Mesenchymal stem cell (in vitro differentiated cells and primary cell): ENCODE measurements around the gene FAHD2B.
"Not testable (repeated sequence)": the region's sequence is repeated elsewhere in the genome, so short reads cannot be mapped to it uniquely, and the experiment has no call there.

Experiments
- DNase-seq: peaks from one replicate; pipeline ENCODE4 v3.0.0-alpha.2; 2013
- H2AFZ ChIP-seq: one replicate; pipeline ENCODE4 v1.6.1; 2013; ENCODE audit warnings: low read depth, mild to moderate bottlenecking, control low read depth, inconsistent platforms, low read length, moderate library complexity
- H2AK5ac ChIP-seq: 2 replicates; pipeline ENCODE4 v1.6.1; 2013; ENCODE audit warnings: low read length, moderate library complexity, mild to moderate bottlenecking, inconsistent platforms; ENCODE audit not compliant: severe bottlenecking
- H2BK120ac ChIP-seq: one replicate; pipeline ENCODE4 v1.6.1; 2013; ENCODE audit warnings: low read depth, mild to moderate bottlenecking, inconsistent platforms, low read length, moderate library complexity
- H2BK12ac ChIP-seq, 2 experiments: one replicate each; pipeline ENCODE4 v1.6.1; 2013; ENCODE audit warnings: inconsistent platforms in 2 of 2, low read length in 2 of 2, mild to moderate bottlenecking in 2 of 2, moderate library complexity in 2 of 2, control low read depth in 1 of 2
- H2BK15ac ChIP-seq: one replicate; pipeline ENCODE4 v1.6.1; 2013; ENCODE audit warnings: mild to moderate bottlenecking, low read depth, inconsistent platforms; ENCODE audit not compliant: poor library complexity, severe bottlenecking
- H2BK5ac ChIP-seq: 2 replicates; pipeline ENCODE4 v1.6.1; 2013; ENCODE audit warnings: low read depth, mild to moderate bottlenecking, low read length, control low read depth, inconsistent platforms; ENCODE audit not compliant: poor library complexity, severe bottlenecking
- H3K14ac ChIP-seq, 2 experiments: one replicate each; pipeline ENCODE4 v1.6.1; 2013; ENCODE audit warnings: inconsistent platforms in 2 of 2, low read length in 2 of 2, control low read depth in 1 of 2, mild to moderate bottlenecking in 1 of 2, moderate library complexity in 1 of 2
- H3K18ac ChIP-seq, 2 experiments: one replicate each; pipeline ENCODE4 v1.6.1; 2013; ENCODE audit warnings: inconsistent platforms in 2 of 2, low read length in 2 of 2, control low read depth in 1 of 2, low read depth in 1 of 2, mild to moderate bottlenecking in 1 of 2
- H3K23ac ChIP-seq, 2 experiments: one replicate each; pipeline ENCODE4 v1.6.1; 2013; ENCODE audit warnings: inconsistent platforms in 2 of 2, low read length in 2 of 2, mild to moderate bottlenecking in 2 of 2, moderate library complexity in 2 of 2, control low read depth in 1 of 2
- H3K27ac ChIP-seq: 2 replicates; pipeline ENCODE4 v1.5.1; 2013; ENCODE audit warnings: mild to moderate bottlenecking, moderate library complexity, low read length, control low read depth, inconsistent platforms; ENCODE audit not compliant: poor library complexity, severe bottlenecking
- H3K27me3 ChIP-seq, 2 experiments: 2 replicates each; pipeline versions ENCODE4 v1.6.1 to v1.7.0; 2013; ENCODE audit warnings: low read length in 2 of 2, mild to moderate bottlenecking in 2 of 2, moderate library complexity in 2 of 2, control low read depth in 1 of 2, inconsistent platforms in 1 of 2; ENCODE audit not compliant: control insufficient read depth in 1 of 2, insufficient read depth in 1 of 2
- H3K36me3 ChIP-seq, 2 experiments: 2 replicates each; pipeline versions ENCODE4 v1.6.1 to v1.7.0; 2013; ENCODE audit warnings: low read length in 2 of 2, control low read depth in 1 of 2, inconsistent platforms in 1 of 2, low read depth in 1 of 2, mild to moderate bottlenecking in 1 of 2; ENCODE audit not compliant: insufficient read depth in 2 of 2, control insufficient read depth in 1 of 2
- H3K4ac ChIP-seq, 2 experiments: one replicate each; pipeline ENCODE4 v1.6.1; 2013; ENCODE audit warnings: inconsistent platforms in 2 of 2, low read length in 2 of 2, mild to moderate bottlenecking in 2 of 2, moderate library complexity in 2 of 2, control low read depth in 1 of 2, low read depth in 1 of 2
- H3K4me1 ChIP-seq: 2 replicates; pipeline ENCODE4 v1.6.1; 2013; ENCODE audit warnings: low read depth, low read length, control low read depth; ENCODE audit not compliant: control insufficient read depth, insufficient read depth
- H3K4me2 ChIP-seq: 2 replicates; pipeline ENCODE4 v1.6.1; 2013; ENCODE audit warnings: low read length, mild to moderate bottlenecking, inconsistent platforms; ENCODE audit not compliant: poor library complexity, severe bottlenecking
- H3K4me3 ChIP-seq, 2 experiments: 2 replicates each; pipeline versions ENCODE4 v1.5.1 to v1.7.0; 2013; ENCODE audit warnings: low read length in 2 of 2, mild to moderate bottlenecking in 2 of 2, control low read depth in 1 of 2, low read depth in 1 of 2; ENCODE audit not compliant: insufficient read depth in 1 of 2
- H3K79me1 ChIP-seq: replicated peaks from 2 replicates; pipeline ENCODE4 v1.6.1; 2013; ENCODE audit warnings: mild to moderate bottlenecking, control low read depth, low read length, inconsistent platforms; ENCODE audit not compliant: poor library complexity, severe bottlenecking
- H3K9ac ChIP-seq: 2 replicates; pipeline ENCODE4 v1.7.0; 2013; ENCODE audit warnings: mild to moderate bottlenecking, low read length, moderate library complexity
- H3K9me3 ChIP-seq: 2 replicates; pipeline ENCODE4 v1.7.0; 2013; ENCODE audit warnings: mild to moderate bottlenecking, low read length; ENCODE audit not compliant: control insufficient read depth
- H4K8ac ChIP-seq: one replicate; pipeline ENCODE4 v1.6.1; 2013; ENCODE audit warnings: inconsistent platforms, mild to moderate bottlenecking, low read length, moderate library complexity
- H4K91ac ChIP-seq: one replicate; pipeline ENCODE4 v1.6.1; 2013; ENCODE audit warnings: mild to moderate bottlenecking, low read length, inconsistent platforms
- WGBS: methylation state at CpG from one replicate; pipeline ENCODE4 v1.1.7; 2013; ENCODE audit warnings: mixed read lengths; 5-methylcytosine and 5-hydroxymethylcytosine counted together

The FAHD2B gene

GRCh38 chr2:97059782-97060181, 34.9 kb downstream of the FAHD2B start:
- H4K8ac ChIP-seq, H3K18ac ChIP-seq, H2AFZ ChIP-seq, H3K9me3 ChIP-seq, H3K4me1 ChIP-seq, H3K14ac ChIP-seq, H3K4ac ChIP-seq, H2BK15ac ChIP-seq, H3K23ac ChIP-seq, H2BK5ac ChIP-seq, H3K79me1 ChIP-seq, H3K9ac ChIP-seq, H3K4me3 ChIP-seq, H2AK5ac ChIP-seq, H2BK12ac ChIP-seq, H3K27ac ChIP-seq, H2BK120ac ChIP-seq, DNase-seq, H3K4me2 ChIP-seq, H3K36me3 ChIP-seq, H4K91ac ChIP-seq: not testable (repeated sequence)
- peaks cover 10 to 11% of the 10 kb centered on the region in 2 experiments for H3K27me3 ChIP-seq
- 41% methylated on average over 5 of the region's 7 CpGs for WGBS

DNA sequence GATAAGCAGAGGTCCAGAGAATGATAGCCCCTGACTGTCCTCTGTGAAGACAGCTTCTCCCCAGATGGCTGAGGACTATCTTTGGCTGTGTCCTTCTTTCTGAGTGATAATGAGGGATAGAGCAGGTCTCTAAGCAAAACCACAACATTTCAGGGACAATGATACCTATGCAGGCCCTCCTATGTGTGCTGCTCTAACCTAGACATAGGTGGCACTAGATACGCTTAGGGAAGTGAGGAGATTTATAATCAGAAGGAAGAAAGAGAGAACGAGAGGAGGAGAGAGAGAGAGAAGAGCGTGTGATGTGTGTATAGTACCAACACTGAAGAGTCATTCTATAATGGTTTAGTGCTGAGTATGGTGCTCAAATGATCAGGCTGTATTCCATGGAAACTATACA, 38.5 kb downstream of the FAHD2B start:
- H3K79me1 ChIP-seq, H3K27ac ChIP-seq, H3K4me3 ChIP-seq, H4K91ac ChIP-seq, H2BK12ac ChIP-seq, H2BK120ac ChIP-seq, H3K4ac ChIP-seq, H2BK5ac ChIP-seq, DNase-seq, H3K18ac ChIP-seq, H2BK15ac ChIP-seq, H3K4me1 ChIP-seq, H3K27me3 ChIP-seq, H3K4me2 ChIP-seq, H3K23ac ChIP-seq, H3K14ac ChIP-seq, H2AFZ ChIP-seq, H2AK5ac ChIP-seq, H4K8ac ChIP-seq, H3K9ac ChIP-seq, H3K9me3 ChIP-seq, H3K36me3 ChIP-seq: not testable (repeated sequence)
- whole genome bisulfite sequencing = 84% methylated on average over 3 of the region's 3 CpGs

- H2BK5ac ChIP-seq, H2BK120ac ChIP-seq, H3K18ac ChIP-seq, H3K23ac ChIP-seq, DNase-seq, H3K27ac ChIP-seq, H2AFZ ChIP-seq, H4K8ac ChIP-seq, H3K4me3 ChIP-seq, H4K91ac ChIP-seq, H3K4ac ChIP-seq, H3K9ac ChIP-seq, H2BK15ac ChIP-seq, H2AK5ac ChIP-seq, H3K79me1 ChIP-seq, H3K4me2 ChIP-seq, H3K14ac ChIP-seq, H2BK12ac ChIP-seq, H3K4me1 ChIP-seq, H3K9me3 ChIP-seq, H3K36me3 ChIP-seq: not testable (repeated sequence)
- H3K27me3 ChIP-seq = peaks cover 0 to 16% of the 10 kb centered on the region in 2 experiments
- WGBS = no CpG with 5 or more reads among the region's 2 CpGs
Measured at GRCh38 chr2:97050032-97050431, 44.6 kb downstream of the FAHD2B start.

GRCh38 chr2:97048448-97048847, 46.2 kb downstream of the FAHD2B start:
- not testable (repeated sequence) for H2BK120ac ChIP-seq, H3K4me3 ChIP-seq, H3K79me1 ChIP-seq, H3K4me1 ChIP-seq, H3K4me2 ChIP-seq, DNase-seq, H2AFZ ChIP-seq, H3K9me3 ChIP-seq, H2AK5ac ChIP-seq, H4K8ac ChIP-seq, H2BK5ac ChIP-seq, H3K4ac ChIP-seq, H2BK12ac ChIP-seq, H2BK15ac ChIP-seq, H4K91ac ChIP-seq, H3K36me3 ChIP-seq, H3K23ac ChIP-seq, H3K14ac ChIP-seq, H3K18ac ChIP-seq, H3K9ac ChIP-seq, H3K27ac ChIP-seq
- 61% methylated on average over 6 of the region's 7 CpGs for WGBS
- H3K27me3 ChIP-seq = peaks cover 0 to 16% of the 10 kb centered on the region in 2 experiments
